Prostate gland (tissue), 2 donors: ENCODE results near the gene CKS2.

Experiments used
- CTCF ChIP-seq, 4 experiments: fragments of 200-600 bp in 2 of 4; fragments of 450-650 bp in 2 of 4; sonication (generic) in 2 of 4; IDR thresholded peaks; 1 replicate in 3 of 4; 2 replicates in 1 of 4; pipeline ENCODE4 v1.5.1; 2016 to 2019; ENCODE audit warnings: antibody characterized with exemption in 4 of 4, mild to moderate bottlenecking in 2 of 4, moderate library complexity in 2 of 4
- POLR2A ChIP-seq: fragments of 450-650 bp; IDR thresholded peaks from one replicate; pipeline ENCODE4 v1.6.1; 2016; ENCODE audit warnings: antibody characterized with exemption, mild to moderate bottlenecking

- no peak for TF ChIP-seq CTCF (IDR thresholded peaks at IDR 0.05)
- no peak for TF ChIP-seq POLR2A
Observed at GRCh38 chr9:89325733-89326132, 14.7 kb downstream of the CKS2 start.
